Kidney glomerular epithelial cell (primary cell): ENCODE measurements around the gene HAND2.

Experiments used
- DNase-seq: peaks from one replicate; lab custom pipeline; 2025; lab: John Stamatoyannopoulos, UW

HAND2 gene

DNA sequence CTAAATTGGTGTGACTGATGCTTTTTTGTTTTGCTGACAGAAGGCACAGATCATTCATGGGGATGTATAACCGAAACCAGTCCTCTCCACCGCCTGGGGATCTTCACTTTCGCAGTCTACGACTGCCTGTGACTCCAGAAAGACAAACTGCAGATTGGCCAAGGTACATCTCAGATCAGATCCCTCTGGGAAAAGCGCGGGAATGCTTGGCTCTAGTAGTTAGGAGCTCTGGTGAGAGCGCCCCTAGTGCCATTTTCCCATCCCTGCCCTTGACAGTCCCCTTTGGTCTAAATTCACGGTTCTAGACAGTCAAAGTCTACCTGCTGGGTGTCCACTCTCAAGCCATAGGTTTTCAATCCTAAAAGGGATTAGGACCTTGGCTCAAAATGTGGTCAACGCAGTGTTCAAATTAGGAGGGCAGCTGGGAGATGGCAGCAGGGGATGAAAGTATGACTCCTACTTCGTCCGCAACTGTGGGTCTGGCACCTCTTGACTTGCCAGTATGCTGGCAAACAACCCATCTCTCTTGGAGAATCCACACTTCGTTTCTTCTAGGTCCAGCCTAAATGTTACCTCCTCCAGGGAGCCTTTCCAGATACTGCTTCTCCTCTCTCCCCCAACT, 6.9 kb upstream of the HAND2 start:
- DNase-seq = no peak

GRCh38 chr4:173535957-173536356, 5.9 kb upstream of the HAND2 start:
- DNase-seq = no peak

GRCh38 chr4:173535165-173535902, 5.3 kb upstream of the HAND2 start:
- no peak for DNase-seq

GRCh38 chr4:173534434-173534833, 4.4 kb upstream of the HAND2 start:
- no peak for DNase-seq

- DNase-seq = no peak
Observed at GRCh38 chr4:173532725-173533511, 2.9 kb upstream of the HAND2 start.

DNA sequence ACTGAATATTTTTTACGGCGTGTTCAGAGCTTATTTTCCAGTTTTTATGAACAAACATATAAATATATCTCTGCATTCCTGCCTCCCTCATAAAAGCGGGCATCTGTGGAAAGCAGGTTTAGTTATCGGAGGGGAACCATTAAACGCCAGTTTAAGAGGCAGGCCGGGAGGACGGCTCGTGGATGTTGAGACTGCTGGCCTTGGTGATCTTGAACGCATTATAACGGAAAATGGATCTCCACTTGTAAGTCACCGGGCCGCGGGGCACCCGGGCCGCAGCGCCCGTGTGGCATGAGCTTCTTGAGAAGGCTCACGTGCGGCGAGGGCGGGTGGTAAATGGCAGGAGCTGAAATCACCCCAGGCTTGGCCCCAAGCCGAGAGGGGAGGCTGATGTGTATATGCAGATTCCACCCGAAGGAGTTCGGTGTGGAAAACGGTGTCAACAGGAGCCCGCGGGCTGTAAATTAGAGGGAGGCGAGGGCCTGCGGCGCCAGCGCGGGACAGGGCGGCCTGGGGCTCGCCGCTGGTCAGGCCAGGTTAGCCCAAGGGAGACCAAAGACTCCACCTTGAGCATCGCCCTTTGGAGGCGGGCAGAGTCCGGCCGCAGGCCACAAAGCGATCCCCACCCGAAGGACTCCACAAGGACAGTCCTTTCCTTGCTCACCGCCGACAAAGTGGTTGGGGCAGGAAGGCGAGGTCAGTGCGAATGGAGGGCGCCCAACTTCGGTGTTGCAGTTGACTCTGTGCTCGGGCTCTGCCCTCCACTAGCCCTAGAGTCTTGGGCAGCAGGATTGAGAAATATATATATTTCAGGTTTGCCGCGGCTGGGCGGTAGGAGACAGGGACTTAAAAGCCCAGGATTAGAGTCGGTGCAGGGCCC, 1.3 kb upstream of the HAND2 start:
- no peak for DNase-seq

DNA sequence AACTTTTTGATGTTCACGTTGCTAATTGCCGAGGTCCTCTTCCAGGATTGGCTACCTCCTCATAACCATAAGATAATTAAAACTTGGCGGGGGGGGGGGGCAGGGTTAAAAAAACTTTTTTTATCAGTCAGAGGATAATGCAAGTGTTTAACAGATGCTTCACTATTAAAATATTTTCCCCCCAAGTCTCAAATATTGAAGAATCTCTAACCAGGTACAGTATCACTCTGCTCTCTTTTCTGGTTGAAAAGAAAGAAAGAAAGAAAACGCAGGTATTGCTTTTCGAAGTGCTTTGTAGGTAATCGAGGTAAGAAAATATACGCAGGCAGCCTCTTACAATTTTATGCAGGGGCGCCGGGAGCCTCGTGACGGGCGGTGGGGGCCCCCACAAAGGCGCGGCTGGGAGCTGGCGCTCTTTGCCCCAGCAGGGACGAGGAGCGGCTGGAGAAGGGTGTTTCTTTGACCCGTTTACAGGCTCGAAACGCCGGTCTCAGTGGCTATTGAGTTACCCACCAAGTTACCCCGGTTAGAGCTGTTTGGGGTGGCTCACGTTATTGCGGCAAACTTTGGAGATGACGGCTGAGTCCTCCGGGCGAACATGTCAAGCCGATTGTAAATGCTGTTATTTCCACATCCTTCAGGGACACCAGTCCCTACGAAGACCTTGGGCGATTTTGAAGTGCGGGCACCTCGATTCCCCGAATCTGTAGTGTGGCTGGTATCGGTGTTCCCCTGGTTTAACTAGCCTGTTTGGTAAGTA, 477 bp upstream of the HAND2 start:
- no peak for DNase-seq

- DNase-seq = no peak
Observed at GRCh38 chr4:173528378-173529321, 1.4 kb downstream of the HAND2 start.

- no peak for DNase-seq
Observed at GRCh38 chr4:173527103-173527891, 2.7 kb downstream of the HAND2 start.

DNA sequence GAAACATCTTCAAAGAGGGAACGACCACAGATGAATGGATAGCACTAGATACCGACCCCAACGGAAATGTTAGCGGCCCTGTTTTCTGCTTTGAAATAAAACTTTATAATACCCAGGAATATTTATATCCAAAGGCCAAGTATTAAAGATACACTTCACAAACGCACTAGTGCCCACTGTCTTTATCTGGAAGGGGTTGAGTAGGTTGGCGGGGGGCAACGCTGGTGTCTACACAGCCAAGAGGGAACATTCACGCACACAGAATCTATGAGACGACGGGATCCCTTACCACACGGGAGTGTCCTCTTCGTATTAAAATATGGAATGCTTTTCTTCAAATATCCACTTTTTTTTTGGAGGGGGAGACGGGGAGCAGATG, 3.3 kb downstream of the HAND2 start:
- no peak for DNase-seq

GRCh38 chr4:173526027-173526482, 4.0 kb downstream of the HAND2 start:
- DNase-seq = no peak

GRCh38 chr4:173525118-173526011, 4.7 kb downstream of the HAND2 start:
- no peak for DNase-seq

DNA sequence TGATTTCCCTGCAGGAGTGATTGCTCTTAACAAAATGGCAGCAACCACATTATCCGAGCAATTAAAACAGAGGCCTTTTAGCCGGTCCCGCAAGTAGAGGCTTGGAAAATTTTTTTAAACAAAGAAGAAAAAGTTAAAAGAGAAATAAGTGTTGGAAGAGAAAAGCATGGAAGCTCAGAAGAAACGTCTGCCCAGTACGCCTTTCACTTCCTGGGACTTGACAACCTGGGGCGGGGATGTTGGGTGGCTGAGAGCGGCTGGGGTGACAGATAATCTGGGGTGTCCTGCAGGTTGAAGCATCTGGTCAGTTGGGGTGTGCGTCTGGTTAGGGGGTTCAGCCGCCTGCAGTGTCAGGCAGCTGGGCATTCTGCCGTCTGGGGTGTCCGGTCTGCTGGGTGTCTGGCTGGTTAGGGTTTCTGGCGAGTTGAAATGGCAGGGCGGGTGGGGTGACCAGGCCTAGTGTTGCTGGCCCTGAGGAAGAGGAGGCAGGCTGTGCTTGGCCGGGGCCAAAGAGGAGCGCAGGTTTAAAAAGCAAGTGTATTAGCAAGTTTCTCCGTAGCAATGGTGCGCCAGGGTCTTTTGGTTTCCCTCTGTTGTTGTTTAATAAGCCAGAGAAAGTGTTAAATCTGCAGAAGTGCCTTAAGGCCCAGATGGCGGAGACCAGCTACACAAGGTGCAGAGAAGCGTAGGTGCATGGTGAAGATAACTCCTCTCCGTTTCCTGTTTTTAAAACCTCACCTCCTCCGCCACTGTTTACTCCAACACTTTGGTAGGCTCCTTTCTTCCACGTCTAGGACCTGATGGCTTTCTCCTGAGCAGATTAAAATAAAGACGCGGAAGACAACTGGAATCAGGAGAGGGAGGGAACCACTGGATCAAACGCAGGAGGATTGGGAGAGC, 5.6 kb downstream of the HAND2 start:
- DNase-seq = no peak

- DNase-seq = no peak
Observed at GRCh38 chr4:173522951-173523395, 7.1 kb downstream of the HAND2 start.

- DNase-seq = no peak
Observed at GRCh38 chr4:173522160-173522950, 7.7 kb downstream of the HAND2 start.

DNA sequence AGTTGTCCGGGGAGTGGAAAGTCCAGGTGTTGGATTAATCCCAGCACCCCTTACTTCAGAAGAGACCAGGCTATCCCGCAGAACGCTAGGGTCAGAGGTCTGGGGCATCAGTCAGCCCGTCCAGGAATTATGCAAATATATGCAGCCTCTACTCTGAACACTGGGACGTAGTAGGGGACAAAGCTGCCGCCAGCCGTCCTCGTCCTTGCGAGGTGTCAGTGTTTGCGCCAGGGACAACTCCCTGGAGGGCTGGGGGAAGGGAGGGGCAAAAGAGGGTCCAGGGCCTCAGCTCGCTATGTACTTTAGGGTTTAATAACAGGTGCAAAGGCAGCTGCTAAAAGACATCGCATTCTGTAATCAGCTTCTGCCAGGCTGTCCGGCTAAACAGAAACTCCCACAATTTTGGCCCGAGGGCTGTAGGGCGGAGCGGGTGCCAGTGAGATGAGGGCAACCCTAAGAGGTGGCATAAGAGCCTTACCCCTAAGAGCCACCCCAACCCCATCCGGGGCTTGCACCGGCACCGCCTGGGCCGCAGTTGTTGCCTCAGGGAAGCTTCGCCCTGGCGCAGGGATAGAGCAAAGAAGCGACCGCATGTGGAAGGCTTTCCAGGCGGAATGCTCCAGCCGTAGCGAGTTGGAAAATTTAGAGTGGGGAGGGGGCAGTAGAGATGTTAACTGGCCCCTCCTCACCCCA, 8.4 kb downstream of the HAND2 start:
- DNase-seq = no peak
